HepG2 (cell line): ENCODE measurements around the gene LZTS2. TPM values are rescaled to one million over a fixed set of nuclear protein-coding genes. Genes with fewer than 3 reads are reported as not detected.

Source experiments
- GFI1 ChIP-seq: sonication (generic); formaldehyde crosslinking; IDR thresholded peaks from 2 replicates; pipeline ENCODE4 v1.5.0; 2020; ENCODE audit warnings: missing genetic modification reagents, mild to moderate bottlenecking, borderline replicate concordance
- MEF2D ChIP-seq: sonication (generic); formaldehyde crosslinking; IDR thresholded peaks from 2 replicates; pipeline ENCODE4 v1.5.1; 2020; ENCODE audit warnings: mild to moderate bottlenecking, missing genetic modification reagents
- ZBTB20 ChIP-seq: sonication (generic); formaldehyde crosslinking; IDR thresholded peaks from 2 replicates; pipeline ENCODE4 v1.8.1; 2023; ENCODE audit warnings: missing genetic modification reagents, low read depth, mild to moderate bottlenecking, borderline replicate concordance
- ZC3H4 ChIP-seq: sonication (generic); formaldehyde crosslinking; IDR thresholded peaks from 2 replicates; pipeline ENCODE4 v1.4.0; 2020; ENCODE audit warnings: missing genetic modification reagents, borderline replicate concordance
- ZNF136 ChIP-seq: sonication (generic); formaldehyde crosslinking; IDR thresholded peaks from 2 replicates; pipeline ENCODE4 v1.8.1; 2022; ENCODE audit warnings: low read depth, mild to moderate bottlenecking, moderate library complexity, missing genetic modification reagents
- ZNF350 ChIP-seq: sonication (generic); formaldehyde crosslinking; IDR thresholded peaks from 2 replicates; pipeline ENCODE4 v1.4.0; 2020; ENCODE audit warnings: mild to moderate bottlenecking, low read depth, missing genetic modification reagents, borderline replicate concordance
- ZNF562 ChIP-seq: sonication (generic); formaldehyde crosslinking; IDR thresholded peaks from 2 replicates; pipeline ENCODE4 v1.8.0; 2022; ENCODE audit warnings: missing genetic modification reagents, borderline replicate concordance
- ZNF670 ChIP-seq: sonication (generic); formaldehyde crosslinking; IDR thresholded peaks from 2 replicates; pipeline ENCODE4 v1.8.0; 2022; ENCODE audit warnings: mild to moderate bottlenecking, missing genetic modification reagents, borderline replicate concordance
- ZNF782 ChIP-seq: sonication (generic); formaldehyde crosslinking; IDR thresholded peaks from 2 replicates; pipeline ENCODE4 v1.4.0; 2020; ENCODE audit warnings: missing genetic modification reagents, mild to moderate bottlenecking, borderline replicate concordance
- polyA plus RNA-seq, 8 experiments: library from polyadenylated mRNA; depleted of rRNA in 3 of 8; stranded (reverse) in 7 of 8; unstranded in 1 of 8; fragments of >200 nt; fragmentation: Illumina TruSeq in 4 of 8; extraction: Trizol in 4 of 8; gene quantifications; 2 replicates each; pipeline versions ENCODE4 v1.2.1 to v1.2.3, GENCODE V29; 2011 to 2016; ENCODE audit warnings: low read depth in 4 of 8, missing spikeins in 1 of 8, mixed read lengths in 1 of 8; ENCODE audit not compliant: insufficient read depth in 1 of 8
- total RNA-seq, 5 experiments: library from RNA; depleted of rRNA; stranded (reverse); fragments of >200 nt; fragmentation: Illumina TruSeq; extraction: Trizol; gene quantifications; 2 replicates each; pipeline ENCODE4 v1.2.3, GENCODE V29; 2016; ENCODE audit warnings: low read depth in 1 of 5
- TF ChIP-seq, protein P1 (sequence below): sonication (generic); formaldehyde crosslinking; IDR thresholded peaks from 2 replicates; pipeline ENCODE4 v1.8.1; 2022; ENCODE audit warnings: low read depth, mild to moderate bottlenecking, missing genetic modification reagents
- TF ChIP-seq, protein P2 (sequence below): sonication (generic); formaldehyde crosslinking; IDR thresholded peaks from 2 replicates; pipeline ENCODE4 v1.5.1; 2020; ENCODE audit warnings: mild to moderate bottlenecking, missing genetic modification reagents, borderline replicate concordance
- TF ChIP-seq, protein P3 (sequence below): sonication (generic); formaldehyde crosslinking; IDR thresholded peaks from 2 replicates; pipeline ENCODE4 v1.4.0; 2020; ENCODE audit warnings: missing genetic modification reagents
- TF ChIP-seq, protein P4 (sequence below): sonication (generic); formaldehyde crosslinking; IDR thresholded peaks from 2 replicates; pipeline ENCODE4 v1.5.0; 2020; ENCODE audit warnings: mild to moderate bottlenecking, missing genetic modification reagents

LZTS2 gene
- total and polyA plus RNA-seq, 2 of the 13 experiments (the other 11 are each of a cell fraction or from before 2014, with no cell fraction given): 43.6 to 65.6 TPM

GRCh38 chr10:100968863-100969186 is 30.8 kb upstream of the LZTS2 start (continued):
- TF ChIP-seq, protein P1, sequence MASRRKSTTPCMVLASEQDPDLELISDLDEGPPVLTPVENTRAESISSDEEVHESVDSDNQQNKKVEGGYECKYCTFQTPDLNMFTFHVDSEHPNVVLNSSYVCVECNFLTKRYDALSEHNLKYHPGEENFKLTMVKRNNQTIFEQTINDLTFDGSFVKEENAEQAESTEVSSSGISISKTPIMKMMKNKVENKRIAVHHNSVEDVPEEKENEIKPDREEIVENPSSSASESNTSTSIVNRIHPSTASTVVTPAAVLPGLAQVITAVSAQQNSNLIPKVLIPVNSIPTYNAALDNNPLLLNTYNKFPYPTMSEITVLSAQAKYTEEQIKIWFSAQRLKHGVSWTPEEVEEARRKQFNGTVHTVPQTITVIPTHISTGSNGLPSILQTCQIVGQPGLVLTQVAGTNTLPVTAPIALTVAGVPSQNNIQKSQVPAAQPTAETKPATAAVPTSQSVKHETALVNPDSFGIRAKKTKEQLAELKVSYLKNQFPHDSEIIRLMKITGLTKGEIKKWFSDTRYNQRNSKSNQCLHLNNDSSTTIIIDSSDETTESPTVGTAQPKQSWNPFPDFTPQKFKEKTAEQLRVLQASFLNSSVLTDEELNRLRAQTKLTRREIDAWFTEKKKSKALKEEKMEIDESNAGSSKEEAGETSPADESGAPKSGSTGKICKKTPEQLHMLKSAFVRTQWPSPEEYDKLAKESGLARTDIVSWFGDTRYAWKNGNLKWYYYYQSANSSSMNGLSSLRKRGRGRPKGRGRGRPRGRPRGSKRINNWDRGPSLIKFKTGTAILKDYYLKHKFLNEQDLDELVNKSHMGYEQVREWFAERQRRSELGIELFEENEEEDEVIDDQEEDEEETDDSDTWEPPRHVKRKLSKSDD (CRISPR knock-in tag): 0 out of 2 replicates have a peak, but pooled peaks have one; percentile 1
- 0 out of 2 replicates have a peak, but pooled peaks have one; percentile 13 for TF ChIP-seq ZNF350 (CRISPR knock-in tag)
- TF ChIP-seq ZNF136: 0 out of 2 replicates have a peak, but pooled peaks have one; percentile 17
- TF ChIP-seq, protein P2, sequence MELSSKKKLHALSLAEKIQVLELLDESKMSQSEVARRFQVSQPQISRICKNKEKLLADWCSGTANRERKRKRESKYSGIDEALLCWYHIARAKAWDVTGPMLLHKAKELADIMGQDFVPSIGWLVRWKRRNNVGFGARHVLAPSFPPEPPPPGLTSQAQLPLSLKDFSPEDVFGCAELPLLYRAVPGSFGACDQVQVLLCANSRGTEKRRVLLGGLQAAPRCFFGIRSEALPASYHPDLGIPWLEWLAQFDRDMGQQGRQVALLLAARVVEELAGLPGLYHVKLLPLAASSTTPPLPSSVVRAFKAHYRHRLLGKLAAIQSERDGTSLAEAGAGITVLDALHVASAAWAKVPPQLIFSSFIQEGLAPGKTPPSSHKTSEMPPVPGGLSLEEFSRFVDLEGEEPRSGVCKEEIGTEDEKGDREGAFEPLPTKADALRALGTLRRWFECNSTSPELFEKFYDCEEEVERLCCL (CRISPR knock-in tag): no peak
- TF ChIP-seq, protein P3, sequence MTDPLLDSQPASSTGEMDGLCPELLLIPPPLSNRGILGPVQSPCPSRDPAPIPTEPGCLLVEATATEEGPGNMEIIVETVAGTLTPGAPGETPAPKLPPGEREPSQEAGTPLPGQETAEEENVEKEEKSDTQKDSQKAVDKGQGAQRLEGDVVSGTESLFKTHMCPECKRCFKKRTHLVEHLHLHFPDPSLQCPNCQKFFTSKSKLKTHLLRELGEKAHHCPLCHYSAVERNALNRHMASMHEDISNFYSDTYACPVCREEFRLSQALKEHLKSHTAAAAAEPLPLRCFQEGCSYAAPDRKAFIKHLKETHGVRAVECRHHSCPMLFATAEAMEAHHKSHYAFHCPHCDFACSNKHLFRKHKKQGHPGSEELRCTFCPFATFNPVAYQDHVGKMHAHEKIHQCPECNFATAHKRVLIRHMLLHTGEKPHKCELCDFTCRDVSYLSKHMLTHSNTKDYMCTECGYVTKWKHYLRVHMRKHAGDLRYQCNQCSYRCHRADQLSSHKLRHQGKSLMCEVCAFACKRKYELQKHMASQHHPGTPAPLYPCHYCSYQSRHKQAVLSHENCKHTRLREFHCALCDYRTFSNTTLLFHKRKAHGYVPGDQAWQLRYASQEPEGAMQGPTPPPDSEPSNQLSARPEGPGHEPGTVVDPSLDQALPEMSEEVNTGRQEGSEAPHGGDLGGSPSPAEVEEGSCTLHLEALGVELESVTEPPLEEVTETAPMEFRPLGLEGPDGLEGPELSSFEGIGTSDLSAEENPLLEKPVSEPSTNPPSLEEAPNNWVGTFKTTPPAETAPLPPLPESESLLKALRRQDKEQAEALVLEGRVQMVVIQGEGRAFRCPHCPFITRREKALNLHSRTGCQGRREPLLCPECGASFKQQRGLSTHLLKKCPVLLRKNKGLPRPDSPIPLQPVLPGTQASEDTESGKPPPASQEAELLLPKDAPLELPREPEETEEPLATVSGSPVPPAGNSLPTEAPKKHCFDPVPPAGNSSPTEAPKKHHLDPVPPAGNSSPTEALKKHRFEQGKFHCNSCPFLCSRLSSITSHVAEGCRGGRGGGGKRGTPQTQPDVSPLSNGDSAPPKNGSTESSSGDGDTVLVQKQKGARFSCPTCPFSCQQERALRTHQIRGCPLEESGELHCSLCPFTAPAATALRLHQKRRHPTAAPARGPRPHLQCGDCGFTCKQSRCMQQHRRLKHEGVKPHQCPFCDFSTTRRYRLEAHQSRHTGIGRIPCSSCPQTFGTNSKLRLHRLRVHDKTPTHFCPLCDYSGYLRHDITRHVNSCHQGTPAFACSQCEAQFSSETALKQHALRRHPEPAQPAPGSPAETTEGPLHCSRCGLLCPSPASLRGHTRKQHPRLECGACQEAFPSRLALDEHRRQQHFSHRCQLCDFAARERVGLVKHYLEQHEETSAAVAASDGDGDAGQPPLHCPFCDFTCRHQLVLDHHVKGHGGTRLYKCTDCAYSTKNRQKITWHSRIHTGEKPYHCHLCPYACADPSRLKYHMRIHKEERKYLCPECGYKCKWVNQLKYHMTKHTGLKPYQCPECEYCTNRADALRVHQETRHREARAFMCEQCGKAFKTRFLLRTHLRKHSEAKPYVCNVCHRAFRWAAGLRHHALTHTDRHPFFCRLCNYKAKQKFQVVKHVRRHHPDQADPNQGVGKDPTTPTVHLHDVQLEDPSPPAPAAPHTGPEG: no peak
- 0 out of 2 replicates have a peak, but pooled peaks have one; percentile 9 for TF ChIP-seq ZBTB20
- TF ChIP-seq MEF2D (CRISPR knock-in tag): 0 out of 2 replicates have a peak, but pooled peaks have one; percentile 18
- 0 out of 2 replicates have a peak, but pooled peaks have one; percentile 18 for TF ChIP-seq ZNF782 (CRISPR knock-in tag)
- TF ChIP-seq ZNF562: no peak
- peak; percentile 41; the same call in 1 of the 2 replicates for TF ChIP-seq GFI1 (CRISPR knock-in tag)
- TF ChIP-seq, protein P4, sequence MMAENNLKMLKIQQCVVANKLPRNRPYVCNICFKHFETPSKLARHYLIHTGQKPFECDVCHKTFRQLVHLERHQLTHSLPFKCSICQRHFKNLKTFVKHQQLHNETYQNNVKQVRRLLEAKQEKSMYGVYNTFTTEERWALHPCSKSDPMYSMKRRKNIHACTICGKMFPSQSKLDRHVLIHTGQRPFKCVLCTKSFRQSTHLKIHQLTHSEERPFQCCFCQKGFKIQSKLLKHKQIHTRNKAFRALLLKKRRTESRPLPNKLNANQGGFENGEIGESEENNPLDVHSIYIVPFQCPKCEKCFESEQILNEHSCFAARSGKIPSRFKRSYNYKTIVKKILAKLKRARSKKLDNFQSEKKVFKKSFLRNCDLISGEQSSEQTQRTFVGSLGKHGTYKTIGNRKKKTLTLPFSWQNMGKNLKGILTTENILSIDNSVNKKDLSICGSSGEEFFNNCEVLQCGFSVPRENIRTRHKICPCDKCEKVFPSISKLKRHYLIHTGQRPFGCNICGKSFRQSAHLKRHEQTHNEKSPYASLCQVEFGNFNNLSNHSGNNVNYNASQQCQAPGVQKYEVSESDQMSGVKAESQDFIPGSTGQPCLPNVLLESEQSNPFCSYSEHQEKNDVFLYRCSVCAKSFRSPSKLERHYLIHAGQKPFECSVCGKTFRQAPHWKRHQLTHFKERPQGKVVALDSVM: peak; percentile 34; the same call in 1 of the 2 replicates
- TF ChIP-seq ZNF670: no peak
- TF ChIP-seq ZC3H4 (CRISPR knock-in tag): peak; percentile 43; the same call in 1 of the 2 replicates
